Esophagus (tissue), 2 donors: ENCODE data around the gene SLC6A18. TPM values are rescaled to one million over a fixed set of nuclear protein-coding genes. Genes with fewer than 3 reads are reported as not detected.

Source experiments
- H3K27ac ChIP-seq, 2 donors: one replicate each; pipeline ENCODE4 v1.5.1; 2013; ENCODE audit warnings: low read depth in 2 of 2, mild to moderate bottlenecking in 2 of 2, inconsistent platforms in 1 of 2, low read length in 1 of 2, moderate library complexity in 1 of 2
- H3K27me3 ChIP-seq, 2 donors: one replicate each; pipeline ENCODE4 v1.6.1; 2013; ENCODE audit warnings: low read length in 2 of 2, control low read depth in 1 of 2, mild to moderate bottlenecking in 1 of 2; ENCODE audit not compliant: insufficient read depth in 2 of 2, control insufficient read depth in 1 of 2
- H3K36me3 ChIP-seq, 2 donors: one replicate each; pipeline ENCODE4 v1.6.1; 2013; ENCODE audit warnings: low read length in 1 of 2; ENCODE audit not compliant: control insufficient read depth in 2 of 2, insufficient read depth in 2 of 2
- H3K4me1 ChIP-seq, 2 donors: one replicate each; pipeline ENCODE4 v1.6.1; 2013; ENCODE audit warnings: low read length in 1 of 2; ENCODE audit not compliant: control insufficient read depth in 2 of 2, insufficient read depth in 2 of 2
- H3K4me3 ChIP-seq, 2 donors: one replicate each; pipeline ENCODE4 v1.5.1; 2013; ENCODE audit warnings: low read length in 2 of 2, mild to moderate bottlenecking in 2 of 2, low read depth in 1 of 2, moderate library complexity in 1 of 2
- H3K9me3 ChIP-seq, 2 donors: one replicate each; pipeline ENCODE4 v1.6.1; 2013; ENCODE audit warnings: mild to moderate bottlenecking in 2 of 2, low read depth in 1 of 2, low read length in 1 of 2, moderate library complexity in 1 of 2; ENCODE audit not compliant: control insufficient read depth in 2 of 2, insufficient read depth in 1 of 2
- WGBS, 2 donors: extraction: QIAGEN DNeasy Blood & Tissue Kit; methylation state at CpG; one replicate each; pipeline ENCODE4 v1.1.7; 2013; 5-methylcytosine and 5-hydroxymethylcytosine counted together
- polyA plus RNA-seq, 2 donors: library from polyadenylated mRNA; stranded (reverse); fragments of 200-250 nt; gene quantifications; one replicate each; pipeline ENCODE4 v1.2.3, GENCODE V29; 2013
- donor health status: healthy with polysubstance abuse.
- donor health status: Bipolar disorder and iron deficiency.

The SLC6A18 gene
- polyA plus RNA-seq, 2 donors, result not detected

- Histone ChIP-seq H3K4me1 (no peaks in the 10 kb centered on the region), H3K36me3 (no peaks in the 10 kb centered on the region), H3K9me3 (no peaks in the 10 kb centered on the region), H3K27ac (no peak overlapping the region), H3K4me3 (no peak overlapping the region), H3K27me3 (no peaks in the 10 kb centered on the region)
- 58 to 65% methylated on average over 24 to 27 of the region's 27 CpGs for WGBS, 2 donors
Observed at GRCh38 chr5:1181451-1182359, 43.5 kb upstream of the SLC6A18 start.

GRCh38 chr5:1182360-1182632 lies 42.9 kb upstream of the SLC6A18 start:
- Histone ChIP-seq H3K4me1 (no peaks in the 10 kb centered on the region), H3K27ac (no peak overlapping the region), H3K36me3 (no peaks in the 10 kb centered on the region), H3K9me3 (no peaks in the 10 kb centered on the region), H3K27me3 (no peaks in the 10 kb centered on the region), H3K4me3 (no peak overlapping the region)
- 69 to 76% methylated on average over 7 of the region's 7 CpGs for WGBS, 2 donors

DNA sequence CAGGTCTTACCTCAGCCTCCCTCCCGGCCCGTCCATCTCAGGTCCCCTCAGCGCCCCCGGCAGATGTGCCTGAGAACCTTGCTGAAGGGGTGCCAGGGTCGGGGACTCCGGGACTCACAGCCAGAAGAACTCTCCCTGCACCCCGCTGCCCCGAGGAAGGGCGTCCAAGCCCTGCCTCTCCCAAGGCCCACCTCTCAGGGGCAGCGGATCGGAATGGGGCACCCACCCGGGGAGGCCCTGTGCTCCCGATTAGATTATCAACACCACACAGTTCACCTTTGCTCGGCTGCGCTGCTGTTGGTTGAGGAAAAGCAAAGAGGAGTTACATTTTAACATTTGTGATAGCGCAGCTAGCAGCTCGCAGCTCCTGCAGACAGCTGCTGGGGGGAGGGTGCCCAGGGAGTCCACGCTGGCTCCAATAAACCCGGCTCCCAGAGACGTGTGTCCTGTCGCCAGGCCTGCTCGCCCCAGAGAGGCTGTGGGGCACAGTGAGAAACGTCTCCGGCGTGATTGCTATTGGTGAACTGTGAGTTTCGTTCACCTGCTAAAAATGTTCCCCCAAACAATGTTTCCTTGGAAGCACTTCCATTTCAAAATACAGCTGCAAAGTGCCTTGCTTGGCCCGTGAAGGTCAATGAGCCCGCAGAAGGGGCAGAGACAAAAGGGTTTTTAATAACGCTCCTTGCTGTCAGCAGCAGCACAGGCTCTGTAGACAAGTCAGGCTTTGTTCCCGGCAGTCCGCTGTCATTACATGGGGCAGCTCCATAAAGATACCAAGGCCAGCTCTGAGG lies 42.4 kb upstream of the SLC6A18 start:
- Histone ChIP-seq H3K27me3 (no peaks in the 10 kb centered on the region), H3K36me3 (no peaks in the 10 kb centered on the region), H3K27ac (no peak overlapping the region), H3K4me3 (no peak overlapping the region), H3K9me3 (no peaks in the 10 kb centered on the region), H3K4me1 (no peaks in the 10 kb centered on the region)
- WGBS, 2 donors, result 55 to 65% methylated on average over 31 of the region's 31 CpGs

DNA sequence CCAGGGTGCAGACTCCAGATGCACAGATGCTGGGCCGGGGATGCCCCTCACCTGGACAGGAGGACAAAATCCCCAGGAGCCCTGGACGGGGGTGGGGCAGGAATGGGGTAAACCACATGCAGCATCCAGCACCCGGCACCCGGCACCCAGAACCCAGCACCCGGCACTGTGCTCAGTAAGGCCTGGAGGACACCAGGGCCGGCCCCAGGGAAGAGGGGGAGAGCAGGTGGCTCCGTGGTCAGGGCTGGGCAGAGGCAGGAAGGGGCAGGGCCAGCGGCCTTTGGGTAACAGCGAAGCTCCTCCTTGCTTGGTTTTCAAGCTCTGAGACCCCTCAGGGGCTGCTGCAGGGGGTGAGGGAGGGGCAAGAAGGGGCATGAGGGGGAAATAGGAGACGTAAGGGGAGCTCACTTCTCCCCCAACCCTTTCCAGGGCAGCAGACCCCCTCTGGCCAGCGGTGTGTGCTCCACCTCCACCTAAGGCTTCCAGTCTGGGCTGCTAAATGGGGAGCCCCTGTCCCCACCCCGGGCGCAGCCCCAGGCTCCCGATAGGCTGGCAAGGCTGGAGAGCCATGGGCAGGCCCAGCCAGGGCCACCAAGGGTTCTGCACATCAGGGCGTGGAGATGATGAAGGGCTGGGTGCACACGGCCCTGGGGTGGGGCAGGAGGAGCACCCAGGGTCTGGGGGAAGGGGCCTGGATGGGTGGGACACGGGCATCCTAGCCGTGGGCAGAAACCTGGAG lies 41.6 kb upstream of the SLC6A18 start:
- Histone ChIP-seq H3K4me3 (no peak overlapping the region), H3K9me3 (no peaks in the 10 kb centered on the region), H3K27me3 (no peaks in the 10 kb centered on the region), H3K36me3 (no peaks in the 10 kb centered on the region), H3K27ac (no peak overlapping the region), H3K4me1 (no peaks in the 10 kb centered on the region)
- 59 to 69% methylated on average over 17 to 18 of the region's 18 CpGs for WGBS, 2 donors

DNA sequence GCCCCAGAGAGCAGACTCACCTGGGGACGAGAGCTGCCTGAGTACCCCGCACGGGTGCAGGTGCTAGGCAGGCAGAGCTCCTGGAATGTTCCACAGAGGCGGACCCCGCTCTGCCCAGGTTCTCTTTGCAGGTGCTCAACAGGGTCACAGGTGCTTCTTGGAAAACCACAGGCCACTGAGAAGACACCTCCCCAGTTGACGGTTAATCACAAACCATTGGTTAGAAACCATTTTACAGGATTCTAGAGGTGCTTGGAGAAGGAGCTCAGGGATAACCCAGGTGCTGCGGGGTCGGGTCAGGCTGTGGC lies 41.1 kb upstream of the SLC6A18 start:
- no peaks in the 10 kb centered on the region for H3K36me3 ChIP-seq
- no peaks in the 10 kb centered on the region for H3K9me3 ChIP-seq
- no peak overlapping the region for H3K4me3 ChIP-seq
- H3K27me3 ChIP-seq, result no peaks in the 10 kb centered on the region
- H3K4me1 ChIP-seq, result no peaks in the 10 kb centered on the region
- H3K27ac ChIP-seq, result no peak overlapping the region
- WGBS, 2 donors, result 88 to 89% methylated on average over 8 of the region's 8 CpGs

- H3K4me3 ChIP-seq, result no peak overlapping the region
- H3K4me1 ChIP-seq, result no peaks in the 10 kb centered on the region
- H3K9me3 ChIP-seq, result no peaks in the 10 kb centered on the region
- WGBS, 2 donors, result 87 to 89% methylated on average over 7 of the region's 7 CpGs
- H3K27ac ChIP-seq, result no peak overlapping the region
- H3K27me3 ChIP-seq, result no peaks in the 10 kb centered on the region
- H3K36me3 ChIP-seq, result no peaks in the 10 kb centered on the region
Observed at GRCh38 chr5:1184481-1184880, 40.7 kb upstream of the SLC6A18 start.

DNA sequence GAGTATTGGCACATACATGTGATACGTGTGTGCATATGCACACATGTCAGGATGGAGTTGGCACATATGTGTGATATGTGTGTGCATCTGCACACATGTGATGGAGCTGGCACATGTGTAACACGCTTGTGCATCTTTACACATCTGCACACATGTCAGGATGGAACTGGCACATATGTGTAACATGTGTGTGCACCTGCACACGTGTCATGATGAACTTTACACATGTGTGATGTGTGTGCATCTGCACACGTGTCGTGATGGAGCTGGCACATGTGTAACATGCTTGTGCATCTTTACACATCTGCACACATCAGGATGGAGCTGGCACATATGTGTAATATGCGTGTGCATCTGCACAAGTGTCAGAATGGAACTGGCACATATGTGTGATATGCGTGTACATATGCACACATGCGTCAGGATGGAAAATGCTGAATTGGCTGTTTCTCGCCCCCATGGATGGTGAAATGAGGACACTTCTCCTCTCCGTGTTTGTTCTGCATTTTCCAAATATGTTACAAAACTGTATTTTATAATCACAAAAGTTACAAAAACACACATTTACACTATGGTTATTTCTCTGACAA lies 40.0 kb upstream of the SLC6A18 start:
- Histone ChIP-seq H3K27ac (no peak overlapping the region), H3K36me3 (no peaks in the 10 kb centered on the region), H3K4me3 (no peak overlapping the region), H3K4me1 (no peaks in the 10 kb centered on the region), H3K27me3 (no peaks in the 10 kb centered on the region), H3K9me3 (no peaks in the 10 kb centered on the region)
- WGBS, 2 donors, result 87 to 91% methylated on average over 10 of the region's 10 CpGs

DNA sequence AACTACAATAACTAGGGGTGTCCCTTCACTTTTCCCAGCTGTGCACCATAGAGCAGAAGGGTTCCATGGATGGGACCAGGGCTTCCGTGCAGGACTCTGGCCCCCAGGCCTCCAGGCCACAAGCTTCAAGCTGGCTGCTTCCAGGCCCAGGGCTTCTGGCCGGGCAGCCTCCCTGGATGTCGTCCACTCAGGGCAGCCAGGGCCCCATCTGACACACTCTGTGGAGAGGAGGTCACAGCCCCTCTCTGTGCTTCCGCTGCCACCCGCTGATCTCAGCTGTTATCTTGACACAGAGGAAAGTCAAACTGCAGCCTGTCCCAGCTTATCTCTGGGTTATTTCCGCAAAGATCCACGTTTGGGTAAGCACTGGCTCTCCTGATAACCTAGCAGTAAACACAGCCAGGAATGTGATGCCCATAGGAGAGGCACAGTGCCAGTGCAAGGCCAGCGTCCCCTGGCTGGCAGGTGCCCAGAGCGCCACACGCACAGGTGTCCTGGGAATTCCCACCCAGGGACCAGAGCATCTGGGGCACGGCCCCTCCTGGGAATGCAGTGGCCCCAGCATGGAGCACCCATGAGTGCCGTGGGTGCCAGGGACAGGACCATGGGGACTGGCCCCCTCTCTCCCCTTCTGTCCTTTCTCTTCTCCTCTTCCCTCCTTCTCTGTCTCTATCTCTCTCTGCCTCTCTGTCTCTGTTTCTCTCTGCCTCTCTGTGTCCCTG lies 39.4 kb upstream of the SLC6A18 start:
- Histone ChIP-seq H3K27me3 (no peaks in the 10 kb centered on the region), H3K27ac (no peak overlapping the region), H3K9me3 (no peaks in the 10 kb centered on the region), H3K36me3 (no peaks in the 10 kb centered on the region), H3K4me1 (no peaks in the 10 kb centered on the region), H3K4me3 (no peak overlapping the region)
- 52 to 65% methylated on average over 12 of the region's 12 CpGs for WGBS, 2 donors
